Peyer's patch (tissue), 4 donors: ENCODE results near the gene WRAP73. TPM values are rescaled to one million over a fixed set of nuclear protein-coding genes. Genes with fewer than 3 reads are reported as not detected.
A peak's percentile ranks its signal among the peaks of the same experiment; 100 is the strongest.

Source experiments
- DNase-seq, 3 donors: peaks; one replicate each; pipeline ENCODE4 v3.0.0-alpha.2; 2017 to 2019
- H3K27ac ChIP-seq, 4 donors: fragments of 200-600 bp; sonication (generic); one replicate each; pipeline ENCODE4 v1.5.1; 2016 to 2019
- H3K27me3 ChIP-seq, 2 donors: fragments of 200-600 bp; sonication (generic); one replicate each; pipeline ENCODE4 v1.5.1; 2019
- H3K36me3 ChIP-seq, 3 donors: fragments of 200-600 bp; sonication (generic); one replicate each; pipeline ENCODE4 v1.5.1; 2016 to 2019
- H3K4me1 ChIP-seq, 4 donors: fragments of 200-600 bp; sonication (generic); one replicate each; pipeline ENCODE4 v1.5.1; 2016 to 2019
- H3K4me3 ChIP-seq, 4 donors: fragments of 200-600 bp; sonication (generic); 1 replicate in 3 of 4; 2 replicates in 1 of 4; pipeline ENCODE4 v1.5.1; 2016 to 2019; ENCODE audit warnings: mild to moderate bottlenecking in 1 of 4
- H3K9me3 ChIP-seq, 4 donors: fragments of 200-600 bp; sonication (generic); one replicate each; pipeline ENCODE4 v1.5.1; 2016 to 2019; ENCODE audit warnings: mild to moderate bottlenecking in 1 of 4
- POLR2A ChIP-seq, 2 donors: fragments of 450-650 bp; IDR thresholded peaks; one replicate each; pipeline ENCODE4 v1.5.1; 2017; ENCODE audit warnings: antibody characterized with exemption in 2 of 2, mild to moderate bottlenecking in 2 of 2, moderate library complexity in 2 of 2
- total RNA-seq, 4 donors: library from RNA; depleted of rRNA; stranded (reverse); fragments of >200 nt; gene quantifications; one replicate each; pipeline ENCODE4 v1.1.0, GENCODE V29; 2016
- TF ChIP-seq, protein P1 (sequence below), 6 experiments: fragments of 450-650 bp in 4 of 6; fragments of 200-600 bp in 2 of 6; sonication (generic) in 1 of 6; IDR thresholded peaks; one replicate each; pipeline ENCODE4 v1.5.1; 2017 to 2019; ENCODE audit warnings: antibody characterized with exemption in 6 of 6, mild to moderate bottlenecking in 3 of 6, moderate library complexity in 1 of 6

Gene WRAP73
- total RNA-seq, 4 donors from 2014 or later: 34.3 to 71.1 (median 49.4) TPM

- no peaks in the 10 kb centered on the region for H3K27me3 ChIP-seq
- H3K36me3 ChIP-seq: peaks cover 0 to 97% (median 0%) of the 10 kb centered on the region in 3 donors
- H3K27ac ChIP-seq: no peak overlapping the region
- H3K4me1 ChIP-seq: no peaks in the 10 kb centered on the region
- peak in 1 of 3 donors; percentile 12 for DNase-seq
- TF ChIP-seq, protein P1, sequence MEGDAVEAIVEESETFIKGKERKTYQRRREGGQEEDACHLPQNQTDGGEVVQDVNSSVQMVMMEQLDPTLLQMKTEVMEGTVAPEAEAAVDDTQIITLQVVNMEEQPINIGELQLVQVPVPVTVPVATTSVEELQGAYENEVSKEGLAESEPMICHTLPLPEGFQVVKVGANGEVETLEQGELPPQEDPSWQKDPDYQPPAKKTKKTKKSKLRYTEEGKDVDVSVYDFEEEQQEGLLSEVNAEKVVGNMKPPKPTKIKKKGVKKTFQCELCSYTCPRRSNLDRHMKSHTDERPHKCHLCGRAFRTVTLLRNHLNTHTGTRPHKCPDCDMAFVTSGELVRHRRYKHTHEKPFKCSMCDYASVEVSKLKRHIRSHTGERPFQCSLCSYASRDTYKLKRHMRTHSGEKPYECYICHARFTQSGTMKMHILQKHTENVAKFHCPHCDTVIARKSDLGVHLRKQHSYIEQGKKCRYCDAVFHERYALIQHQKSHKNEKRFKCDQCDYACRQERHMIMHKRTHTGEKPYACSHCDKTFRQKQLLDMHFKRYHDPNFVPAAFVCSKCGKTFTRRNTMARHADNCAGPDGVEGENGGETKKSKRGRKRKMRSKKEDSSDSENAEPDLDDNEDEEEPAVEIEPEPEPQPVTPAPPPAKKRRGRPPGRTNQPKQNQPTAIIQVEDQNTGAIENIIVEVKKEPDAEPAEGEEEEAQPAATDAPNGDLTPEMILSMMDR (IDR thresholded peaks at IDR 0.05): no peak
- TF ChIP-seq POLR2A (IDR thresholded peaks at IDR 0.05): no peak
- no peaks in the 10 kb centered on the region for H3K9me3 ChIP-seq
- H3K4me3 ChIP-seq: no peak overlapping the region
These were observed 13.8 kb downstream of the WRAP73 start for GRCh38 chr1:3636080-3636479.

DNA sequence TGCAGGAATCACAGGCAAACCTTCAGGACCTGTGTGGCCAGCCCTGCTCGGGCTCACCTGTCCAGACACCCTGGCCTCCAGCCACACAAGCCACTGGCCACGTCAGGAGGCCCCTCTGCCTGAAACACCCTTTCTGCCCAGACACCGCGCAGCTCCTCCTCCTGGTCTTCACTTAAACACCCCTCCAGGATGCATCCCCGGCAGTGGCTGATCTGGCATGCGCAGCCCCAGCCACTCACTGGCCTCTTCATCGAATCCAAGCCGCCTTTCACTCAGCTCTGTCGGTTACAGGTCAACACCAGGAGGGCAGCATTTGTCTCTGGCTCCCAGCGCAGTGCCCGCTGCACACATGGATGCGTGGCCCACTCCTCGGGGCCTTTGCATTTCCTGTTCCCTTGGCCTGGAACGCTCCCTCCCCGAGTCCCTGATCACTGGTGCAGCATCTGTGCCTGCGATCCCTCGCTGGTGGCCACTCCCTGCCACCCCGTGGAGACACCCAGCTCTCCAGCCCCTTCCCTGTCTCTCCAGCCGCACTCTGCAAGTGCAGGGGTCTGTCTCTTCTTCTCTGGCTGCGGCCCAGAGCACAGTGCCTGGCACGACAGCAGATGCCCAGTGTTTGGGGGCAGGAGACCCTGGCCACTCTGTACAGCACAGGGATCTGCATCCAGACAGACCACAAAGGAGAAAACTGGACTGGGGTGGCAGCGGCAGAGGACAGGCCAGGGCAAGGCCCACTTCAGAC is 15.7 kb downstream of the WRAP73 start:
- no peak for TF ChIP-seq POLR2A (IDR thresholded peaks at IDR 0.05)
- TF ChIP-seq, protein P1 (IDR thresholded peaks at IDR 0.05): no peak
- H3K4me1 ChIP-seq: no peaks in the 10 kb centered on the region
- no peak overlapping the region for H3K27ac ChIP-seq
- DNase-seq: no peak
- peaks cover 0 to 96% (median 0%) of the 10 kb centered on the region in 3 donors for H3K36me3 ChIP-seq
- no peaks in the 10 kb centered on the region for H3K9me3 ChIP-seq
- no peaks in the 10 kb centered on the region for H3K27me3 ChIP-seq
- H3K4me3 ChIP-seq: no peak overlapping the region

DNA sequence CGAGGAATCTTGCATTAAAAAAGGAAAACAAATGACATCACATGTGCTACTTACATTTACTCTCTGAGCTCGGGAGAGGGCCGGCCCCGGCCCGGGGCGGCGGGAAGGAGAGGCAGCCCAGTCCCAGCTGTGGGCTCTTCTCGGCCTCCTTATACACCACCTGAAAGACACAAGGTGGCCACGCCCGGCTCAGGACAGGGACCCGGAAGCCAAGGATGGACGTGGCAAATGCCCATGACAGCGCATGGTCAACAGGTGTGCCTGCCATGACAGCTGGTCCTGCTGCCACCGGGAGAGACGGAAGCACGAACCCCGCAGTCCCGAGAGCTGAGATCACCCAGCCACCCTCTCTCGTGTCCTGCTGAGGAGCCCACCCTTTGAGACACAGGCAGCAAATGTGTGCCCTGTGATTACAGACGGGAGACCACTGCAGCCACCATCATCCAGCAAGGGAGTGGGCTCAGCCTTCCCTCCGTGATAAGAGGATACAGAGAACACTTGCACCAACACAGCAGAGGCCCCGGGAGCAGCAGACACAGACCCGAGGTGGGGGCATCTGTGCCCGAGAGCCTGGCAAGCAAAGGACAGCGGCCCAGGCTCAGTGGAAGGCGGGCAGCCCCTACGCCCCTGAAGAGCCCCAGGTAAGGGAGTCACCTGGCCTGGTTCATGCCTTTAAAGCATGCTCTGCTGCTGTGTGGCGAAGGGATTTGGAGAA is 16.4 kb downstream of the WRAP73 start:
- Histone ChIP-seq H3K27ac (no peak overlapping the region), H3K9me3 (no peaks in the 10 kb centered on the region), H3K4me1 (no peaks in the 10 kb centered on the region), H3K36me3 (peaks cover 0 to 96% (median 0%) of the 10 kb centered on the region in 3 donors), H3K27me3 (no peaks in the 10 kb centered on the region), H3K4me3 (no peak overlapping the region)
- no peak for DNase-seq
- no peak for TF ChIP-seq POLR2A (IDR thresholded peaks at IDR 0.05)
- TF ChIP-seq, protein P1 (IDR thresholded peaks at IDR 0.05): no peak

DNA sequence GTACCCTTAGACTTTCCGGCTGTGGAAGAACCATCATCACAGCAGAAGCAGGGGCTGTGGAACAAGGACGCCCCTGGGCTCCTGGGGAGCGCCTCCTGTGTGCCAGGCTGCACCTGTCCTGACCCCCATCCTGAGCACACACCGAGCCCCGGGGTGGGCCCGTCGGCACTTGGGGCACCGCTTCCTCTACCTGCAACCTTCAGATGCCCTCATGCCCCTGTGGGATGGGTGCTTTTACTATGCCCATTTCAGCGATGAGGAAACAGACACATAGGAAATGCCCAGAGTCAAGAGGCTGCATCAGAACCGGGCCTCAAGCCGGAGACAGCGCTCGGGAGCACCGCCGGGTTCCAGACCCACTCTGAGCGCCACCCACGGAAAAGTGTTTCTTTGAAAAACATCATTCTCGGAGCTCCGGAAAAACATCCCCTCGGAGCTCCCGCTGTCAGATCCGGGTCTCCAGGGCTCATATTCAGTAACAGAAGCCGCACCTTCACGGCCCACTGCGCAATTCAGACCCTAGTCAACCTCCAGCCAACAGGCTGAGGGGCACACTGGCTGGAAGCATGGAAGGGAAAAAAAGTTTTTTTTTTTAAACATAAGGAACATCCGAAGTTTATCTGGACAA is 17.1 kb downstream of the WRAP73 start:
- Histone ChIP-seq H3K4me3 (no peak overlapping the region), H3K36me3 (peaks cover 0 to 96% (median 0%) of the 10 kb centered on the region in 3 donors), H3K9me3 (no peaks in the 10 kb centered on the region), H3K27ac (no peak overlapping the region), H3K27me3 (no peaks in the 10 kb centered on the region), H3K4me1 (no peaks in the 10 kb centered on the region)
- TF ChIP-seq POLR2A (IDR thresholded peaks at IDR 0.05): no peak
- TF ChIP-seq, protein P1 (IDR thresholded peaks at IDR 0.05): no peak
- DNase-seq: no peak

GRCh38 chr1:3632298-3632697 is 17.6 kb downstream of the WRAP73 start:
- H3K36me3 ChIP-seq: peaks cover 0 to 96% (median 0%) of the 10 kb centered on the region in 3 donors
- H3K27ac ChIP-seq: no peak overlapping the region
- no peak for TF ChIP-seq POLR2A (IDR thresholded peaks at IDR 0.05)
- TF ChIP-seq, protein P1 (IDR thresholded peaks at IDR 0.05): no peak
- H3K27me3 ChIP-seq: no peaks in the 10 kb centered on the region
- no peak for DNase-seq
- no peak overlapping the region for H3K4me3 ChIP-seq
- no peaks in the 10 kb centered on the region for H3K9me3 ChIP-seq
- H3K4me1 ChIP-seq: no peaks in the 10 kb centered on the region
